ENCODE measurements around the gene CLCN5.
"Not testable (repeated sequence)": the region's sequence is repeated elsewhere in the genome, so short reads cannot be mapped to it uniquely, and the experiment has no call there.

CLCN5 gene

DNA sequence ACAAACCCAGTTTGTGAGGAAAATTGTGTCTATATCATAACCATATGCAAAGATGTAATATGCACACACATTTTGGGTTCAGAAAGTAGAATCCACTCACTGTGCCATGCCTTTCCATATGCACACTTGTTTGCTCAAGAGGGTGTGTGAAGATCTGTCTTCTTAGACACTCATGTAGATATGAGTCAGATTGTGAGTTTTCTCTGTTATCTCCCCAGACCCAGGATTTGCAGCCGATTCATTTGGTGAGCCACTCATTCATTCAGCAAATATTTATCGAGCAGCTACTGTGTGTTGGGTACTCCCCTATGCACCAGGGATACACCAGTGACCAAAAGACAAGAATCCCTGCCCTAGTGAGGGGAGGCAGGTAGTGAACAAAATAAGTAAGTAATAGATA, 81.5 kb downstream of the CLCN5 start:
- TF ChIP-seq, protein P1, sequence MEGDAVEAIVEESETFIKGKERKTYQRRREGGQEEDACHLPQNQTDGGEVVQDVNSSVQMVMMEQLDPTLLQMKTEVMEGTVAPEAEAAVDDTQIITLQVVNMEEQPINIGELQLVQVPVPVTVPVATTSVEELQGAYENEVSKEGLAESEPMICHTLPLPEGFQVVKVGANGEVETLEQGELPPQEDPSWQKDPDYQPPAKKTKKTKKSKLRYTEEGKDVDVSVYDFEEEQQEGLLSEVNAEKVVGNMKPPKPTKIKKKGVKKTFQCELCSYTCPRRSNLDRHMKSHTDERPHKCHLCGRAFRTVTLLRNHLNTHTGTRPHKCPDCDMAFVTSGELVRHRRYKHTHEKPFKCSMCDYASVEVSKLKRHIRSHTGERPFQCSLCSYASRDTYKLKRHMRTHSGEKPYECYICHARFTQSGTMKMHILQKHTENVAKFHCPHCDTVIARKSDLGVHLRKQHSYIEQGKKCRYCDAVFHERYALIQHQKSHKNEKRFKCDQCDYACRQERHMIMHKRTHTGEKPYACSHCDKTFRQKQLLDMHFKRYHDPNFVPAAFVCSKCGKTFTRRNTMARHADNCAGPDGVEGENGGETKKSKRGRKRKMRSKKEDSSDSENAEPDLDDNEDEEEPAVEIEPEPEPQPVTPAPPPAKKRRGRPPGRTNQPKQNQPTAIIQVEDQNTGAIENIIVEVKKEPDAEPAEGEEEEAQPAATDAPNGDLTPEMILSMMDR (IDR thresholded peaks at IDR 0.05; ENCODE audit: insufficient read depth, missing control alignments), result no peak
- FAIRE-seq (no peak), DNase-seq (ENCODE audit: insufficient read length, low spot score) (no peak)

DNA sequence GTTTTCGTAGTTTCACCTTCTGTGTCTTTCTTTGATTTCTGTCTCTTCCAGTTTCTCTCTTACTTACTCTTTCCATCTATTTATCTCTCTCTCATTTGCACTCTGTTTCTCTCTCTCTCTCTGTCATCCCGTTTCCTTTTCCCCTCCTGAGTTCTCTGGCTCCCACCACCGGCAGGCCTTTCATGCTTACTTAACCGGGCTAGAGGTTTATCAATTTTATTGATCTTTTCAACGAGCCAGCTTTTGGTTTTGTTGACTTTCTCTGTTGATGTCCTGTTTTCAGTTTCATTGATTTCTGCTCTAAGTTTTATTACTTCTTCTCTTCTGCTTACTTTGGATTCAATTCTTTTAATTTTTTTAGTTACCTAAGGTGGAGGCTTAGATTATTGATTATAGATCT, 103.2 kb downstream of the CLCN5 start:
- FAIRE-seq, result not testable (repeated sequence)

DNA sequence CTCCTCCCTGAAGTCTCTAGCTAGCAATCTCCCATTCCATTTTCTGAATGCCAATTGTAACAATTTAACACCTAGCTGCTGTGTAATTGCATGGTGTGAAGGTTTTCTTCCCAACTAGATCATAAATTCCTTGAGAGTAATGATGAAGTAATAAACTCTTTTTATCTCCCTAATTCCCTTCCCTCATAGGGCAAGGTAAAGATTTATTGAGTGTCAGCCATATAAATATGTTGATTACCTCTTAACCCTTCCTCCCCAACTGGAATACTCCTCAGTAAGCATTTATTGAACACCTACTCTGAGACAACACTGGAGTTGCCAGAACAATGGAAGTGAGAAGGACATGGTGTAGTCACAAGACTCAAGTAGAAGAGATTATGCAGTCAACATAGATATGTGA, 112.7 kb downstream of the CLCN5 start:
- DNase-seq (ENCODE audit: insufficient read length, low spot score) (no peak), FAIRE-seq (no peak)
- TF ChIP-seq, protein P1 (IDR thresholded peaks at IDR 0.05; ENCODE audit: insufficient read depth, missing control alignments), result no peak

More for the DNA sequence above, 103.2 kb downstream of the CLCN5 start:
- not testable (repeated sequence) for DNase-seq (ENCODE audit: insufficient read length, low spot score)

DNA sequence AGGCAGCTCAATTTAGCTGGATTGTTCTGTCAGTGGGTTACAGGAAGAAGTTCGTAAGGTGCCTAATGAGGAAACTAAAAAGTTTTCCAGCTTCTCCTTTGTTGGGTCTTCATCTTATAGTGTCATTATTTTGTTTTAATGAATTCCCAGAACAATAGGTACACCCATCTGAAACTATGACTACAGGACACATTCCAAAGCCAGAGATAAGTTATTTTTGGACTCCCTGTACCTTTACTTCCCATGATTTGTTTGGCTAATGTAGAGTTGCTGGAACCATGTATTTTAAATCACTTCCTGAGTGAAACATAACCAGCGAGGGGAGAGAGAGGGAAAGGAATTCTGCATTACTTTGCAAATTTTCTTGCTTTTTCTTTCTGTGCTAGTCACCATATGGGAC, 114.0 kb downstream of the CLCN5 start:
- TF ChIP-seq, protein P1 (IDR thresholded peaks at IDR 0.05; ENCODE audit: insufficient read depth, missing control alignments), result no peak
- DNase-seq (ENCODE audit: insufficient read length, low spot score) (no peak), FAIRE-seq (no peak)

DNA sequence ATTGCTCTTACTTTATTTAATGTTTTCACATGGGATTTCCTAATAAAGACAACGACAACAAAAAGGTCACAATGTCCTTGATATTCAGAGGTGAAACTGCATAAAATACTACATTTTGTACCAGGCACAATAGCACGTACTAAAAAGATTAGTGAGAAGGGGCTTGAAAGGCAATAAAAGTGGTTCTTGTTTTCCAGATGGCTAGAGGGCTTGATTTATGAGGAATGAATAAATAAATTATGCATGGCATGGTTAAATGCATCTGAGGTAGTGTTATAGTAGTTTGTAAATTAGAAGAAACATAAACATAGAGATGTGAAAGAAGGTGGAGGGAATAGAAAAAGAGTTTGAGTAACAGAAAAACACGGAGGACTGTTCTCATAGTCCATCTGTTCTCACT, 123.4 kb downstream of the CLCN5 start:
- no peak for DNase-seq (ENCODE audit: insufficient read length, low spot score)
- TF ChIP-seq, protein P1 (IDR thresholded peaks at IDR 0.05; ENCODE audit: insufficient read depth, missing control alignments), result no peak
- no peak for FAIRE-seq

DNA sequence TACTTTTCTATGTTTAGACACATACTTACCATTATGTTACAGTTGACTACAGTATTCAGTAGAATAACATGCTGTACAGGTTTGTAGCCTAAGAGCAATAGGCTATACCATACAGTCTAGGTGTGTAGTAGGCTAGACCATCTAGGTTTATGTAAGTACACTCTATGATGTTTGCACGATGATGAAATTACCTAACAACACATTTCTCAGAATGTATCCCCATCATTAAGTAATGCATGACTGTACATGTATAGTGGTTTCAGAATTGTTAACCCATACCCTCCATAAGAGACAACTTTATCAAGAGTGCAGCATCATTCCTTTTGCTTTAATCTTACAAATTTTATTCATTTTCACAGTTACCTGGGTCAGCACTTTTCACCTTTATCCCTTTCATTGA, 126.8 kb downstream of the CLCN5 start:
- FAIRE-seq (no peak), DNase-seq (ENCODE audit: insufficient read length, low spot score) (no peak)
- TF ChIP-seq, protein P1 (IDR thresholded peaks at IDR 0.05; ENCODE audit: insufficient read depth, missing control alignments), result no peak

DNA sequence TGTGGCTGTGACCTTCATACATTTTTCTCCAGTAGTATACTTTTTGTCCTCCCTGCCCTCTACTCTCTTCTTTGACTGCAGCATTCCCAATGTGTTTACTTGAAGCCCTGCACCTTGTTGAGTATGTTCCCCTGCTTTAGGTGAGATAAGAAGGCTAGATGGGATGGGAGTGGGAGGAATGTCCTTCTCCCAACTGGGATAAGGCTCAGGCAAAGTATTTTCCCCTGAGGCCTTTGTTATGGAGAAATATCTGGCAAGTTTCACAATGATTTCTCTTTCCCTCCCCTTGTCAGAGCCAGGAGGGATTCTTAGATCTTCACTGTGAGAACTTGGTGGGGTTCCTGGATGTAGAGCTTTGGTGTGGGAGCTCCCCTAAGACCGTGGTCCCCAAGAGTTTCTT, 131.8 kb downstream of the CLCN5 start:
- TF ChIP-seq, protein P1 (IDR thresholded peaks at IDR 0.05; ENCODE audit: insufficient read depth, missing control alignments), result no peak
- DNase-seq (ENCODE audit: insufficient read length, low spot score) (no peak), FAIRE-seq (no peak)

DNA sequence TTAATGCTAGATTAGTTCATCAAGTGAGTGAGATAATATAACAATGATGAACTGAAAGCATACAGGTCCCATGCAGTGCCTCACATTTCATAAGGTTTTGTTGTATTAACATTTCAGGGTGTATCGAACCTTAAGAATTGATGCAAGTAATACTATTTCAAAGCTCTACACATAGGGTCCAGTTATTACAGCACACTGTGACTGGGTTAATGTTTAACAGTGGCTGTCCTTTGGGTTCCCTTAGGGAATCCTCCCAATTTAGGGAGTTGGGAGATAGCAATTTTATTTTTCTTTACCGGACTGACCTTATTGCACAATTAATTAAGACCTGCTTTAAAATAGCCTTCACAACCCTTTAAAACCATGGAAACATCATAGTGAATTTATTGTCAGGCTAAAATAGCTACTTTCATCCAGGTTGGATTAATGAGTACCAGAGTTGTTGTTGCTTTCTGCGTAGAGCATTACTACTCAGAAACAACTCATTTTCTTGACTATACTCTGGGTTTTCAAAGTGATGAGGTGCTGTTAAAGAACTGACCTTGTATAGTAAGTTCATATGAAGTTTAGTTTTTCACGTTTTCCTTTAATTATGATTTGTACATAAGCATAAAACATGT, 144.0 kb downstream of the CLCN5 start:
- FAIRE-seq (no peak), DNase-seq (ENCODE audit: insufficient read length, low spot score) (no peak)
- TF ChIP-seq, protein P1 (IDR thresholded peaks at IDR 0.05; ENCODE audit: insufficient read depth, missing control alignments), result no peak

Measured in D721Med (cell line).